GM23338 (cell line): ENCODE results near the gene SERPINA9. TPM values are rescaled to one million over a fixed set of nuclear protein-coding genes. Genes with fewer than 3 reads are reported as not detected.

ENCODE experiments used
- ATAC-seq: fragments of 200-7000 bp; cut with Tn5 transposase; 3 replicates; pipeline ENCODE4 v1.9.1; 2020
- DNase-seq: peaks from one replicate; pipeline ENCODE4 v3.0.0-alpha.2; 2015; ENCODE audit warnings: low spot score
- H2AFZ ChIP-seq: fragments of 200-600 bp; sonication (generic); 2 replicates; pipeline ENCODE4 v1.8.0; 2016; ENCODE audit warnings: antibody characterized with exemption, mild to moderate bottlenecking, moderate library complexity
- H3F3A ChIP-seq: fragments of 200-600 bp; sonication (generic); replicated peaks from 2 replicates; pipeline ENCODE4 v1.8.0; 2017; ENCODE audit warnings: antibody characterized with exemption, mixed run types, low read depth
- H3K27ac ChIP-seq: fragments of 200-600 bp; sonication (generic); 2 replicates; pipeline ENCODE4 v1.6.1; 2016; ENCODE audit warnings: low read depth
- H3K27me3 ChIP-seq: fragments of 200-600 bp; sonication (generic); 2 replicates; pipeline ENCODE4 v1.8.0; 2016; ENCODE audit warnings: mild to moderate bottlenecking, mixed run types, moderate library complexity; ENCODE audit not compliant: insufficient read depth
- H3K36me3 ChIP-seq: fragments of 200-600 bp; sonication (generic); 2 replicates; pipeline ENCODE4 v1.8.0; 2016; ENCODE audit warnings: mild to moderate bottlenecking; ENCODE audit not compliant: insufficient read depth
- H3K4me1 ChIP-seq: fragments of 200-600 bp; sonication (generic); 2 replicates; pipeline ENCODE4 v1.8.0; 2016; ENCODE audit warnings: mild to moderate bottlenecking, moderate library complexity; ENCODE audit not compliant: insufficient read depth
- H3K4me2 ChIP-seq: fragments of 200-600 bp; sonication (generic); 2 replicates; pipeline ENCODE4 v1.7.1; 2017; ENCODE audit warnings: mixed run types
- H3K4me3 ChIP-seq: fragments of 200-600 bp; sonication (generic); 2 replicates; pipeline ENCODE4 v1.6.1; 2016; ENCODE audit warnings: mixed run types
- H3K79me2 ChIP-seq: fragments of 200-600 bp; sonication (generic); replicated peaks from 2 replicates; pipeline ENCODE4 v1.8.0; 2017; ENCODE audit warnings: mild to moderate bottlenecking; ENCODE audit not compliant: insufficient read depth
- H3K9me2 ChIP-seq: fragments of 200-600 bp; sonication (generic); 2 replicates; pipeline ENCODE4 v1.8.0; 2017; ENCODE audit not compliant: insufficient read depth
- H4K20me1 ChIP-seq: fragments of 200-600 bp; sonication (generic); replicated peaks from 2 replicates; pipeline ENCODE4 v1.8.0; 2017; ENCODE audit warnings: mild to moderate bottlenecking; ENCODE audit not compliant: insufficient read depth
- H3K27ac Mint-ChIP-seq: 2 replicates; pipeline ENCODE4 v1.8.0; 2020; ENCODE audit warnings: inconsistent platforms, mild to moderate bottlenecking, moderate library complexity, mixed read lengths
- H3K27me3 Mint-ChIP-seq: 3 replicates; pipeline ENCODE4 v1.8.0; 2022; ENCODE audit warnings: low read depth, mild to moderate bottlenecking, moderate library complexity, mixed read lengths, inconsistent platforms; ENCODE audit not compliant: insufficient read depth, poor library complexity
- H3K36me3 Mint-ChIP-seq: 3 replicates; pipeline ENCODE4 v1.8.0; 2021; ENCODE audit warnings: low read depth, mild to moderate bottlenecking, inconsistent platforms, moderate library complexity, mixed read lengths
- H3K4me1 Mint-ChIP-seq: 3 replicates; pipeline ENCODE4 v1.8.0; 2020; ENCODE audit warnings: mild to moderate bottlenecking, inconsistent platforms, mixed read lengths
- H3K4me3 Mint-ChIP-seq: 3 replicates; pipeline ENCODE4 v1.8.0; 2021; ENCODE audit warnings: moderate library complexity, mild to moderate bottlenecking, inconsistent platforms, mixed read lengths
- H3K9me3 Mint-ChIP-seq: 3 replicates; pipeline ENCODE4 v1.8.0; 2020; ENCODE audit warnings: moderate library complexity, mild to moderate bottlenecking, inconsistent platforms, mixed read lengths
- CREB1 ChIP-seq: fragments of 250-450 bp; sonication (Bioruptor Pico); IDR thresholded peaks from 2 replicates; pipeline ENCODE4 v1.5.0; 2020; ENCODE audit warnings: low read depth, mild to moderate bottlenecking, moderate library complexity
- EZH2 ChIP-seq: fragments of 200-600 bp; sonication (generic); IDR thresholded peaks from one replicate; pipeline ENCODE4 v1.8.0; 2017; ENCODE audit warnings: antibody characterized with exemption, mild to moderate bottlenecking, low read depth; ENCODE audit not compliant: unreplicated experiment
- EZH2phosphoT487 ChIP-seq: fragments of 200-600 bp; sonication (generic); IDR thresholded peaks from one replicate; pipeline ENCODE4 v1.8.1; 2018; ENCODE audit warnings: antibody characterized with exemption; ENCODE audit not compliant: unreplicated experiment
- JUNB ChIP-seq: IDR thresholded peaks from one replicate; pipeline ENCODE4 v1.6.1; 2016; ENCODE audit warnings: antibody characterized with exemption; ENCODE audit not compliant: unreplicated experiment
- NANOG ChIP-seq: IDR thresholded peaks from 2 replicates; pipeline ENCODE4 v1.6.1; 2016; ENCODE audit warnings: antibody characterized with exemption, borderline replicate concordance
- POLR2AphosphoS5 ChIP-seq: IDR thresholded peaks from 2 replicates; pipeline ENCODE4 v1.6.1; 2016; ENCODE audit warnings: antibody characterized with exemption, low read depth
- REST ChIP-seq: IDR thresholded peaks from one replicate; pipeline ENCODE4 v1.6.1; 2018; ENCODE audit warnings: antibody characterized with exemption; ENCODE audit not compliant: unreplicated experiment
- STAT1 ChIP-seq: IDR thresholded peaks from one replicate; pipeline ENCODE4 v1.6.1; 2016; ENCODE audit warnings: antibody characterized with exemption; ENCODE audit not compliant: unreplicated experiment
- ZNF114 ChIP-seq: fragments of 250-450 bp; sonication (Bioruptor Pico); IDR thresholded peaks from 2 replicates; pipeline ENCODE4 v1.5.0; 2020; ENCODE audit warnings: mild to moderate bottlenecking, moderate library complexity
- ZNF331 ChIP-seq: fragments of 250-450 bp; sonication (Bioruptor Pico); IDR thresholded peaks from 2 replicates; pipeline ENCODE4 v1.5.0; 2020; ENCODE audit warnings: low read depth, mild to moderate bottlenecking, moderate library complexity
- polyA plus RNA-seq: library from polyadenylated mRNA; unstranded; fragments of >200 nt; fragmentation: Nextera tagmentation; extraction: Ambion mirVana; gene quantifications from 2 replicates; pipeline ENCODE4 v1.2.1, GENCODE V29; 2016
- total RNA-seq: library from RNA; depleted of rRNA; stranded (reverse); fragments of >200 nt; shearing (Covaris generic); gene quantifications from 2 replicates; pipeline ENCODE4 v1.2.3, GENCODE V29; 2014
- TF ChIP-seq, protein P1 (sequence below), 2 experiments: fragments of 200-600 bp in 1 of 2; sonication (generic) in 1 of 2; conservative IDR thresholded peaks; 2 replicates each; pipeline versions ENCODE4 v1.5.1 to v1.6.1; 2016 to 2017; ENCODE audit warnings: antibody characterized with exemption in 2 of 2, low read depth in 2 of 2, mild to moderate bottlenecking in 2 of 2, moderate library complexity in 1 of 2
- TF ChIP-seq, protein P2 (sequence below): fragments of 250-450 bp; sonication (Bioruptor Pico); IDR thresholded peaks from 2 replicates; pipeline ENCODE4 v1.5.0; 2020; ENCODE audit warnings: mild to moderate bottlenecking, moderate library complexity
- TF ChIP-seq, protein P3 (sequence below): IDR thresholded peaks from 2 replicates; pipeline ENCODE4 v1.6.1; 2016; ENCODE audit warnings: antibody characterized with exemption

SERPINA9 gene
- total and polyA plus RNA-seq, 2 experiments from 2014 or later = not detected

DNA sequence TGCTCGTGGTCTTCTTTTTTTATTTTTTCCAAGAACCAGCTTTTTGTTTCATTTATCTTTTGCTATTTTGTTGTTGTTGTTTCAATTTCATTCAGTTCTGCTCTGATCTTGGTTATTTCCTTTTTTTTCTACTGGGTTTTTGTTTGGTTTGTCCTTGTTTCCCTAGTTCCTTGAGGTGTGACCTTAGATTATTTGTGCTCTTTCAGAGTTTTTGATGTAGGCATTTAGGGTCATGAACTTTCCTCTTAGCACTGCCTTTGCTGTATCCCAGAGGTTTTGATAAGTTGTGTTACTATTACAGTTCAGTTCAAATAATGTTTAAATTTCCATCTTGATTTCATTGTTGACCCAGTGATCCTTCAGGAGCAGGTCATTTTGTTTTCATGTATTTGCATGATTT lies 20.1 kb downstream of the SERPINA9 start:
- no peak overlapping the region for H3K27ac ChIP-seq
- no peak for DNase-seq
- H3F3A ChIP-seq = no peaks in the 10 kb centered on the region
- peaks cover 20% of the 10 kb centered on the region for H3K36me3 Mint-ChIP-seq
- ATAC-seq = no peak
- no peak overlapping the region for H3K4me3 Mint-ChIP-seq
- peaks cover 29% of the 10 kb centered on the region for H3K4me1 Mint-ChIP-seq
- no peak overlapping the region for H3K4me3 ChIP-seq
- TF ChIP-seq, protein P1, sequence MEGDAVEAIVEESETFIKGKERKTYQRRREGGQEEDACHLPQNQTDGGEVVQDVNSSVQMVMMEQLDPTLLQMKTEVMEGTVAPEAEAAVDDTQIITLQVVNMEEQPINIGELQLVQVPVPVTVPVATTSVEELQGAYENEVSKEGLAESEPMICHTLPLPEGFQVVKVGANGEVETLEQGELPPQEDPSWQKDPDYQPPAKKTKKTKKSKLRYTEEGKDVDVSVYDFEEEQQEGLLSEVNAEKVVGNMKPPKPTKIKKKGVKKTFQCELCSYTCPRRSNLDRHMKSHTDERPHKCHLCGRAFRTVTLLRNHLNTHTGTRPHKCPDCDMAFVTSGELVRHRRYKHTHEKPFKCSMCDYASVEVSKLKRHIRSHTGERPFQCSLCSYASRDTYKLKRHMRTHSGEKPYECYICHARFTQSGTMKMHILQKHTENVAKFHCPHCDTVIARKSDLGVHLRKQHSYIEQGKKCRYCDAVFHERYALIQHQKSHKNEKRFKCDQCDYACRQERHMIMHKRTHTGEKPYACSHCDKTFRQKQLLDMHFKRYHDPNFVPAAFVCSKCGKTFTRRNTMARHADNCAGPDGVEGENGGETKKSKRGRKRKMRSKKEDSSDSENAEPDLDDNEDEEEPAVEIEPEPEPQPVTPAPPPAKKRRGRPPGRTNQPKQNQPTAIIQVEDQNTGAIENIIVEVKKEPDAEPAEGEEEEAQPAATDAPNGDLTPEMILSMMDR (conservative IDR thresholded peaks at IDR 0.05; ENCODE audit: low read depth in 2 of 2) = no peak
- TF ChIP-seq, protein P2, sequence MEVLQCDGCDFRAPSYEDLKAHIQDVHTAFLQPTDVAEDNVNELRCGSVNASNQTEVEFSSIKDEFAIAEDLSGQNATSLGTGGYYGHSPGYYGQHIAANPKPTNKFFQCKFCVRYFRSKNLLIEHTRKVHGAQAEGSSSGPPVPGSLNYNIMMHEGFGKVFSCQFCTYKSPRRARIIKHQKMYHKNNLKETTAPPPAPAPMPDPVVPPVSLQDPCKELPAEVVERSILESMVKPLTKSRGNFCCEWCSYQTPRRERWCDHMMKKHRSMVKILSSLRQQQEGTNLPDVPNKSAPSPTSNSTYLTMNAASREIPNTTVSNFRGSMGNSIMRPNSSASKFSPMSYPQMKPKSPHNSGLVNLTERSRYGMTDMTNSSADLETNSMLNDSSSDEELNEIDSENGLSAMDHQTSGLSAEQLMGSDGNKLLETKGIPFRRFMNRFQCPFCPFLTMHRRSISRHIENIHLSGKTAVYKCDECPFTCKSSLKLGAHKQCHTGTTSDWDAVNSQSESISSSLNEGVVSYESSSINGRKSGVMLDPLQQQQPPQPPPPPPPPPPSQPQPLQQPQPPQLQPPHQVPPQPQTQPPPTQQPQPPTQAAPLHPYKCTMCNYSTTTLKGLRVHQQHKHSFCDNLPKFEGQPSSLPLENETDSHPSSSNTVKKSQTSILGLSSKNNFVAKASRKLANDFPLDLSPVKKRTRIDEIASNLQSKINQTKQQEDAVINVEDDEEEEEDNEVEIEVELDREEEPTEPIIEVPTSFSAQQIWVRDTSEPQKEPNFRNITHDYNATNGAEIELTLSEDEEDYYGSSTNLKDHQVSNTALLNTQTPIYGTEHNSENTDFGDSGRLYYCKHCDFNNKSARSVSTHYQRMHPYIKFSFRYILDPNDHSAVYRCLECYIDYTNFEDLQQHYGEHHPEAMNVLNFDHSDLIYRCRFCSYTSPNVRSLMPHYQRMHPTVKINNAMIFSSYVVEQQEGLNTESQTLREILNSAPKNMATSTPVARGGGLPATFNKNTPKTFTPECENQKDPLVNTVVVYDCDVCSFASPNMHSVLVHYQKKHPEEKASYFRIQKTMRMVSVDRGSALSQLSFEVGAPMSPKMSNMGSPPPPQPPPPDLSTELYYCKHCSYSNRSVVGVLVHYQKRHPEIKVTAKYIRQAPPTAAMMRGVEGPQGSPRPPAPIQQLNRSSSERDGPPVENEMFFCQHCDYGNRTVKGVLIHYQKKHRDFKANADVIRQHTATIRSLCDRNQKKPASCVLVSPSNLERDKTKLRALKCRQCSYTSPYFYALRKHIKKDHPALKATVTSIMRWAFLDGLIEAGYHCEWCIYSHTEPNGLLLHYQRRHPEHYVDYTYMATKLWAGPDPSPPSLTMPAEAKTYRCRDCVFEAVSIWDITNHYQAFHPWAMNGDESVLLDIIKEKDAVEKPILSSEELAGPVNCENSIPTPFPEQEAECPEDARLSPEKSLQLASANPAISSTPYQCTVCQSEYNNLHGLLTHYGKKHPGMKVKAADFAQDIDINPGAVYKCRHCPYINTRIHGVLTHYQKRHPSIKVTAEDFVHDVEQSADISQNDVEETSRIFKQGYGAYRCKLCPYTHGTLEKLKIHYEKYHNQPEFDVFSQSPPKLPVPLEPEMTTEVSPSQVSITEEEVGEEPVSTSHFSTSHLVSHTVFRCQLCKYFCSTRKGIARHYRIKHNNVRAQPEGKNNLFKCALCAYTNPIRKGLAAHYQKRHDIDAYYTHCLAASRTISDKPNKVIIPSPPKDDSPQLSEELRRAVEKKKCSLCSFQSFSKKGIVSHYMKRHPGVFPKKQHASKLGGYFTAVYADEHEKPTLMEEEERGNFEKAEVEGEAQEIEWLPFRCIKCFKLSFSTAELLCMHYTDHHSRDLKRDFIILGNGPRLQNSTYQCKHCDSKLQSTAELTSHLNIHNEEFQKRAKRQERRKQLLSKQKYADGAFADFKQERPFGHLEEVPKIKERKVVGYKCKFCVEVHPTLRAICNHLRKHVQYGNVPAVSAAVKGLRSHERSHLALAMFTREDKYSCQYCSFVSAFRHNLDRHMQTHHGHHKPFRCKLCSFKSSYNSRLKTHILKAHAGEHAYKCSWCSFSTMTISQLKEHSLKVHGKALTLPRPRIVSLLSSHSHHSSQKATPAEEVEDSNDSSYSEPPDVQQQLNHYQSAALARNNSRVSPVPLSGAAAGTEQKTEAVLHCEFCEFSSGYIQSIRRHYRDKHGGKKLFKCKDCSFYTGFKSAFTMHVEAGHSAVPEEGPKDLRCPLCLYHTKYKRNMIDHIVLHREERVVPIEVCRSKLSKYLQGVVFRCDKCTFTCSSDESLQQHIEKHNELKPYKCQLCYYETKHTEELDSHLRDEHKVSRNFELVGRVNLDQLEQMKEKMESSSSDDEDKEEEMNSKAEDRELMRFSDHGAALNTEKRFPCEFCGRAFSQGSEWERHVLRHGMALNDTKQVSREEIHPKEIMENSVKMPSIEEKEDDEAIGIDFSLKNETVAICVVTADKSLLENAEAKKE (CRISPR knock-in tag) = no peak
- no peak for TF ChIP-seq CREB1 (CRISPR knock-in tag)
- TF ChIP-seq REST = no peak
- no peak for TF ChIP-seq STAT1
- TF ChIP-seq JUNB = no peak
- TF ChIP-seq EZH2 = no peak
- TF ChIP-seq ZNF331 (CRISPR knock-in tag) = no peak
- no peak for TF ChIP-seq EZH2phosphoT487
- no peak for TF ChIP-seq ZNF114 (CRISPR knock-in tag)
- no peak for TF ChIP-seq POLR2AphosphoS5
- TF ChIP-seq NANOG = no peak
- TF ChIP-seq, protein P3, sequence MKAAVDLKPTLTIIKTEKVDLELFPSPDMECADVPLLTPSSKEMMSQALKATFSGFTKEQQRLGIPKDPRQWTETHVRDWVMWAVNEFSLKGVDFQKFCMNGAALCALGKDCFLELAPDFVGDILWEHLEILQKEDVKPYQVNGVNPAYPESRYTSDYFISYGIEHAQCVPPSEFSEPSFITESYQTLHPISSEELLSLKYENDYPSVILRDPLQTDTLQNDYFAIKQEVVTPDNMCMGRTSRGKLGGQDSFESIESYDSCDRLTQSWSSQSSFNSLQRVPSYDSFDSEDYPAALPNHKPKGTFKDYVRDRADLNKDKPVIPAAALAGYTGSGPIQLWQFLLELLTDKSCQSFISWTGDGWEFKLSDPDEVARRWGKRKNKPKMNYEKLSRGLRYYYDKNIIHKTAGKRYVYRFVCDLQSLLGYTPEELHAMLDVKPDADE = no peak
- no peaks in the 10 kb centered on the region for H3K36me3 ChIP-seq
- no peak overlapping the region for H2AFZ ChIP-seq
- H4K20me1 ChIP-seq = no peaks in the 10 kb centered on the region
- H3K9me3 Mint-ChIP-seq = peaks cover 45% of the 10 kb centered on the region
- H3K27me3 ChIP-seq = no peaks in the 10 kb centered on the region
- H3K27ac Mint-ChIP-seq = no peak overlapping the region
- peaks cover 9% of the 10 kb centered on the region for H3K9me2 ChIP-seq
- H3K4me1 ChIP-seq = peaks cover 15% of the 10 kb centered on the region
- H3K27me3 Mint-ChIP-seq = peaks cover 3% of the 10 kb centered on the region
- no peaks in the 10 kb centered on the region for H3K79me2 ChIP-seq
- no peak overlapping the region for H3K4me2 ChIP-seq
